RWPE2 (cell line): Measurements from ENCODE around the gene SHISA9.
A peak's percentile ranks its signal among the peaks of the same experiment; 100 is the strongest.

Experiments used
- ATAC-seq: fragments of 200-7000 bp; cut with Tn5 transposase; 3 replicates; pipeline ENCODE4 v1.9.1; 2021; ENCODE audit warnings: low read depth
- DNase-seq: peaks from one replicate; pipeline ENCODE4 v3.0.0-alpha.2; 2020; ENCODE audit warnings: low spot score
- H3K27ac ChIP-seq: fragments of 450-650 bp; 2 replicates; pipeline ENCODE4 v1.5.1; 2017; ENCODE audit warnings: mild to moderate bottlenecking; ENCODE audit not compliant: poor library complexity, severe bottlenecking
- H3K27me3 ChIP-seq: fragments of 250-450 bp; sonication (Bioruptor Pico); 2 replicates; pipeline ENCODE4 v1.5.1; 2021; ENCODE audit warnings: mild to moderate bottlenecking, moderate library complexity; ENCODE audit not compliant: insufficient read depth, poor library complexity, severe bottlenecking
- H3K36me3 ChIP-seq: fragments of 250-450 bp; sonication (Bioruptor Pico); 2 replicates; pipeline ENCODE4 v1.5.1; 2020; ENCODE audit warnings: low read depth, mild to moderate bottlenecking, moderate library complexity
- H3K4me1 ChIP-seq: fragments of 250-450 bp; sonication (Bioruptor Pico); 2 replicates; pipeline ENCODE4 v1.5.1; 2021; ENCODE audit warnings: mild to moderate bottlenecking, moderate library complexity; ENCODE audit not compliant: insufficient read depth, poor library complexity, severe bottlenecking
- H3K4me3 ChIP-seq: fragments of 250-450 bp; sonication (Bioruptor Pico); 2 replicates; pipeline ENCODE4 v1.5.1; 2021; ENCODE audit warnings: mild to moderate bottlenecking, moderate library complexity; ENCODE audit not compliant: severe bottlenecking
- H3K9me3 ChIP-seq: fragments of 250-450 bp; sonication (Bioruptor Pico); 2 replicates; pipeline ENCODE4 v1.5.1; 2021; ENCODE audit warnings: mild to moderate bottlenecking, moderate library complexity; ENCODE audit not compliant: severe bottlenecking
- TF ChIP-seq, protein P1 (sequence below): fragments of 450-650 bp; IDR thresholded peaks from one replicate; pipeline ENCODE4 v1.5.1; 2017; ENCODE audit warnings: mild to moderate bottlenecking, moderate library complexity; ENCODE audit not compliant: poor library complexity, severe bottlenecking

The SHISA9 gene

DNA sequence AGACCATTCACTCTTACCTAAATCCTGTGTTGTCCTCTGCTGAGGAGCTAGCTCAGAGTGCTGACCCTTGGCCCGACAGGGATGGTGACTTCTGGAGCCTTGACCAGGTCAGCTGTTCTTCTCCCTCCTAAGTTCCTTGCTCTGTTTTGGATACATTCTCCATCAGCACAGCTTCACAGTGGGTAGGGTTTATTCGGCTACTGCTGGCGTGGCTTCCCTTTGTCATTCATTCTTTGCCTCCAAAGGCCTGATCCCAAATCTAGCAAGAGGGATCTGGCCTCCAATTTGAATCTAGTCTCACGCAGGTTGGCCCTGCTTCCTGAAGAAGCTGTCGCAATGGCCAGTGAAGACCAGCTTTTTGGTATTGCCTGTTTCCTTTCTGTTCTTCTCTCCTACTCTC is 116.6 kb downstream of the SHISA9 start:
- no peaks in the 10 kb centered on the region for H3K27me3 ChIP-seq
- H3K9me3 ChIP-seq: no peaks in the 10 kb centered on the region
- TF ChIP-seq, protein P1, sequence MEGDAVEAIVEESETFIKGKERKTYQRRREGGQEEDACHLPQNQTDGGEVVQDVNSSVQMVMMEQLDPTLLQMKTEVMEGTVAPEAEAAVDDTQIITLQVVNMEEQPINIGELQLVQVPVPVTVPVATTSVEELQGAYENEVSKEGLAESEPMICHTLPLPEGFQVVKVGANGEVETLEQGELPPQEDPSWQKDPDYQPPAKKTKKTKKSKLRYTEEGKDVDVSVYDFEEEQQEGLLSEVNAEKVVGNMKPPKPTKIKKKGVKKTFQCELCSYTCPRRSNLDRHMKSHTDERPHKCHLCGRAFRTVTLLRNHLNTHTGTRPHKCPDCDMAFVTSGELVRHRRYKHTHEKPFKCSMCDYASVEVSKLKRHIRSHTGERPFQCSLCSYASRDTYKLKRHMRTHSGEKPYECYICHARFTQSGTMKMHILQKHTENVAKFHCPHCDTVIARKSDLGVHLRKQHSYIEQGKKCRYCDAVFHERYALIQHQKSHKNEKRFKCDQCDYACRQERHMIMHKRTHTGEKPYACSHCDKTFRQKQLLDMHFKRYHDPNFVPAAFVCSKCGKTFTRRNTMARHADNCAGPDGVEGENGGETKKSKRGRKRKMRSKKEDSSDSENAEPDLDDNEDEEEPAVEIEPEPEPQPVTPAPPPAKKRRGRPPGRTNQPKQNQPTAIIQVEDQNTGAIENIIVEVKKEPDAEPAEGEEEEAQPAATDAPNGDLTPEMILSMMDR: no peak
- H3K4me3 ChIP-seq: no peak overlapping the region
- H3K36me3 ChIP-seq: no peaks in the 10 kb centered on the region
- no peaks in the 10 kb centered on the region for H3K4me1 ChIP-seq
- ATAC-seq (no peak), DNase-seq (no peak)
- H3K27ac ChIP-seq: no peak overlapping the region

DNA sequence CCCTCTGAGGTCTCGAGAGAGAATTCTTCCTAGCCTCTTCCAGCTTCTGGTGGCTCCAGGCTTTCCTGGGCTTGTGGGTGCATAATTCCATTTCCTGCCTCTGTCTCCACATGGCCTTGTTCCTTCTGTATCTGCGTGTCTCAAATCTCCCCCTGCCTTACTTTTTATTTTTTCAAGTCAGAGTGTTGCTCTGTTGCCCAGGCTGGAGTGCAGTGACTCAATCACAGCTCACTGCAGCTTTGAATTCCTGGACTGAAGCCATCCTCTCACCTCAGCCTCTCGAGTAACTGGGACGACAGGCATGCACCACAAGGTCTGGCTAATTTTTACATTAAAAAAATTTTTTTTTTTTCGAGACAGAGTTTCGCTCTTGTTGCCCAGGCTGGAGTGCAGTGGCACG is 120.6 kb downstream of the SHISA9 start:
- H3K27me3 ChIP-seq: no peaks in the 10 kb centered on the region
- H3K36me3 ChIP-seq: no peaks in the 10 kb centered on the region
- DNase-seq: no peak
- no peak overlapping the region for H3K4me3 ChIP-seq
- peak; percentile 67 for ATAC-seq
- H3K4me1 ChIP-seq: no peaks in the 10 kb centered on the region
- H3K9me3 ChIP-seq: no peaks in the 10 kb centered on the region
- peak overlapping the region; percentile 35 for H3K27ac ChIP-seq
- TF ChIP-seq, protein P1: no peak

DNA sequence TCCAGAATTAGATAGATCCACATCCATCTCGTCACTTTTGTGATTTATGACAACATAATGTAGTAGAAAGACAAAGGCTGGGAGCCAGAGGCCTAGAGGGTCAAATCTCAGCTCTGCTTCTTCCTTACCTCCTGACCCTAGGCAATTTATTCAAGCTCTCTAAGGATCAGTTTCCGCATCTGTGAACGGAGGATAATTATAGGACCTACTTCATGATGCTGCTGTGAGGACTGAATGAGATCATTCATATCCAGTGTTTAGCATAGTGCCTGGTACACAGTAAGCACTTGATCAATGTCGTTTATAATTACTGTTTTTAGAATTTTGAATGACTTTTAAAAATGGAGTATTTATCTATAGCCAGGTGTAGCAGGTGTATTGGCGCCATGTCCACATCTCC is 128.4 kb downstream of the SHISA9 start:
- no peaks in the 10 kb centered on the region for H3K4me1 ChIP-seq
- DNase-seq: no peak

DNA sequence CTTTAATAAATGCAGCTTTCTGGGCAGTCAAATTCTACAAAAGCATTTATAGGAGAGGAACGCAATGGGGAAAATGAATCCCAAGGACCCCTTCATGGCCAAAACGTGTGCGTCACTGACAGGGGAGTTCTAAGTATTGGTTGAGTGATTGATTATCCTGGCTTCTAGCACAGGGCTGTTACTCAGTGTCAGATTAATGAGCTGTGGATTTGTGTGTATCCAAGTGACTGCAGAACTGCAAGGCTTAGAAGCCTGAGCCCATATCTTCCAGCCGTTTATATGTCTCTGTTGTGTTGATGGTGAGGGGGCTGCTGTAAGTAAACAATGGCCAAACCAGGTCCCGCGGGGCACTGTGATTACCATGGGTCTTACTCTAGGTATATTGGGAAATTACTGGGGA is 129.4 kb downstream of the SHISA9 start:
- DNase-seq (no peak), ATAC-seq (no peak)
- Histone ChIP-seq H3K36me3 (no peaks in the 10 kb centered on the region), H3K27me3 (no peaks in the 10 kb centered on the region), H3K4me1 (no peaks in the 10 kb centered on the region), H3K9me3 (no peaks in the 10 kb centered on the region), H3K27ac (no peak overlapping the region), H3K4me3 (no peak overlapping the region)
- TF ChIP-seq, protein P1: no peak

More for the DNA sequence above, 128.4 kb downstream of the SHISA9 start:
- Histone ChIP-seq H3K9me3 (no peaks in the 10 kb centered on the region), H3K27ac (no peak overlapping the region), H3K27me3 (no peaks in the 10 kb centered on the region), H3K4me3 (no peak overlapping the region), H3K36me3 (no peaks in the 10 kb centered on the region)
- no peak for ATAC-seq
- TF ChIP-seq, protein P1: no peak

DNA sequence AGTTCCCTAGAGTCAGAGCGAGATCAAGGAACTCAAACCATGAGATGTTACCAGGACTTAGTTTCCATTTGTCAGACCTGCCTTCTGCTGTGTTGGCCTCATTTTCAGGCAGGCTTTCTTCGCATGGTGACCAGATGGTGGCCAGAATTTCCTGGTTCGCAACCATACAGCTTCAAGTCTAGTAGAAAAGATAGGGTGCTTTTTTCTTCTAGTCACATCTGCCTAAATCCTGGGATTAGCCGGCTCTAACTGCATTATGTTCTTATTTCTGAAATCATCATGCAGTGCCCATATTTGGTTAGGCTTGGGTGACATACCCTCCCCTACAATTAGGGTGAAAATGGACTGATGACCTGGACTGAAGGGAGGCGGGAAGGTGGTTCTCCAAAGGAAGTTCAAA is 131.5 kb downstream of the SHISA9 start:
- Histone ChIP-seq H3K27me3 (no peaks in the 10 kb centered on the region), H3K9me3 (no peaks in the 10 kb centered on the region), H3K27ac (no peak overlapping the region), H3K4me3 (no peak overlapping the region), H3K36me3 (no peaks in the 10 kb centered on the region), H3K4me1 (no peaks in the 10 kb centered on the region)
- TF ChIP-seq, protein P1: no peak
- no peak for ATAC-seq
- no peak for DNase-seq
